Measurements from ENCODE around the gene SLC7A7. TPM values are rescaled to one million over a fixed set of nuclear protein-coding genes. Genes with fewer than 3 reads are reported as not detected.
"Not testable (repeated sequence)": the region's sequence is repeated elsewhere in the genome, so short reads cannot be mapped to it uniquely, and the experiment has no call there.

The SLC7A7 gene
- total and polyA plus RNA-seq, 2 donors: 9.3 to 12.8 TPM

DNA sequence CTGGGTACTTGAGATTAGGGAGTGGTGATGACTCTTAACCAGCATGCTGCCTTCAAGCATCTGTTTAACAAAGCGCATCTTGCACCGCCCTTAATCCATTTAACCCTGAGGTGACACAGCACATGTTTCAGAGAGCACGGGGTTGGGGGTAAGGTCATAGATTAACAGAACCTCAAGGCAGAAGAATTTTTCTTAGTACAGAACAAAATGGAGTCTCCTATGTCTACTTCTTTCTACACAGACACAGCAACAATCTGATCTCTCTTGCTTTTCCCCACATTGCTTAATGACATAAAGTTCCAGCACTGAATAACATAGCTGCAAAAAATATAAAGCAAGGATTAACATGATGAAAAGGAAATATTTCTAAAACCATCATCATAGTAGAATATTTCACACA is 89.9 kb downstream of the SLC7A7 start:
- not testable (repeated sequence) for H3K36me3 ChIP-seq (ENCODE audit: insufficient read depth); H3K4me3 ChIP-seq (ENCODE audit: low read depth, low read length); DNase-seq (ENCODE audit: extremely low spot score); H3K27ac ChIP-seq (ENCODE audit: low read depth); H3K4me1 ChIP-seq (ENCODE audit: insufficient read depth)
- WGBS: 33% methylated on average over 3 of the region's 3 CpGs

DNA sequence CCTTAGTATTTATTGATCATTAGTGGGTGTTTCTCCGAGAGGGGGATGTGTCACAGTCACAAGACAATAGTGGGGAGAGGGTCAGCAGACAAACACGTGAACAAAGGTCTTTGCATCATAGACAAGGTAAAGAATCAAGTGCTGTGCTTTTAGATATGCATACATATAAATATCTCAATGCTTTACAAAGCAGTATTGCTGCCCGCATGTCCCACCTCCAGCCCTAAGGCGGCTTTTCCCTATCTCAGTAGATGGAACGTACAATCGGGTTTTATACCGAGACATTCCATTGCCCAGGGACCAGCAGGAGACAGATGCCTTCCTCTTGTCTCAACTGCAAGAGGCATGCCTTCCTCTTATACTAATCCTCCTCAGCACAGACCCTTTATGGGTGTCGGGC is 90.4 kb downstream of the SLC7A7 start:
- not testable (repeated sequence) for DNase-seq (ENCODE audit: extremely low spot score); H3K36me3 ChIP-seq (ENCODE audit: insufficient read depth); H3K27ac ChIP-seq (ENCODE audit: low read depth); H3K4me1 ChIP-seq (ENCODE audit: insufficient read depth); H3K4me3 ChIP-seq (ENCODE audit: low read depth, low read length)
- WGBS: 56% methylated on average over 8 of the region's 8 CpGs

DNA sequence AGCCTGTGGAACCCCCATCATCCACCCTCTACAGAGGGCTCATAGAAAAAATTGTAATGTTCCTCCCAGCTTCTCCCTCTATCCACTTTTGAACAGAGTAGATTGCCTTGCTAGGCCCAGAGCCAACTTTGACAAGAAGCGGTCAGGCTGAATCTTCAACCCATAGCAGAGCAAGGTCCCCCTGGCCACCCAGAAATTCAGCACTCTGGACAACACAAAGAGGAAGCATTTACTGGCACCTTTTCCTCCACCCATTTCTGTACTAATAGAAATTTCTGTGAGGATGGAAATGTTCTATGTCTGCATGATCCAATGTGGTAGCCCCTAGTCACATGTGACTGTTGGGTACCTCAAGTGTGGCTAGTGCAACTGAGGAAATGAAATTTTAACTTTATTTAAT is 91.4 kb downstream of the SLC7A7 start:
- H3K4me3 ChIP-seq (ENCODE audit: low read depth, low read length): no peak overlapping the region
- no peaks in the 10 kb centered on the region for H3K36me3 ChIP-seq (ENCODE audit: insufficient read depth)
- DNase-seq (ENCODE audit: extremely low spot score): no peak
- H3K27ac ChIP-seq (ENCODE audit: low read depth): no peak overlapping the region
- H3K4me1 ChIP-seq (ENCODE audit: insufficient read depth): no peaks in the 10 kb centered on the region
- 70% methylated on average over 1 of the region's 1 CpG for WGBS

Small RNA genes lying within 50 kb of the gene (small RNA-seq; reads per million reads assigned to genes)
- not detected for gene RF00019
- gene RF00588: not detected

Other genes with a start within 250 kb of the SLC7A7 start
- gene DAD1, start 226.2 kb downstream of the SLC7A7 start, total RNA-seq: 214 TPM
- 222 TPM for gene DAD1, start 226.2 kb downstream of the SLC7A7 start, polyA plus RNA-seq
- 13.1 TPM for gene ABHD4, start 217.1 kb downstream of the SLC7A7 start, total RNA-seq
- 30.5 TPM for gene ABHD4, start 217.1 kb downstream of the SLC7A7 start, polyA plus RNA-seq
- not detected for gene OR6J1, start 171.1 kb downstream of the SLC7A7 start, total RNA-seq
- not detected for gene OR6J1, start 171.1 kb downstream of the SLC7A7 start, polyA plus RNA-seq
- 74.1 TPM for gene OXA1L, start 48.7 kb downstream of the SLC7A7 start, total RNA-seq
- 112 TPM for gene OXA1L, start 48.7 kb downstream of the SLC7A7 start, polyA plus RNA-seq
- gene MRPL52, start 14.5 kb upstream of the SLC7A7 start, total RNA-seq: 21.5 TPM
- gene MRPL52, start 14.5 kb upstream of the SLC7A7 start, polyA plus RNA-seq: 77.0 TPM
- 120 TPM for gene MMP14, start 21.1 kb upstream of the SLC7A7 start, total RNA-seq
- gene MMP14, start 21.1 kb upstream of the SLC7A7 start, polyA plus RNA-seq: 189 TPM
- 22.1 TPM for gene LRP10, start 56.3 kb upstream of the SLC7A7 start, total RNA-seq
- gene LRP10, start 56.3 kb upstream of the SLC7A7 start, polyA plus RNA-seq: 195 TPM
- gene REM2, start 67.8 kb upstream of the SLC7A7 start, total RNA-seq: 0.16 TPM
- gene REM2, start 67.8 kb upstream of the SLC7A7 start, polyA plus RNA-seq: 0.38 TPM
- gene RBM23, start 103.7 kb upstream of the SLC7A7 start, total RNA-seq: 101 TPM
- gene RBM23, start 103.7 kb upstream of the SLC7A7 start, polyA plus RNA-seq: 65.0 TPM
- 39.8 TPM for gene PRMT5, start 113.9 kb upstream of the SLC7A7 start, total RNA-seq
- 49.3 TPM for gene PRMT5, start 113.9 kb upstream of the SLC7A7 start, polyA plus RNA-seq
- gene HAUS4, start 141.7 kb upstream of the SLC7A7 start, total RNA-seq: 42.2 TPM
- gene HAUS4, start 141.7 kb upstream of the SLC7A7 start, polyA plus RNA-seq: 44.1 TPM
- gene AJUBA, start 167.1 kb upstream of the SLC7A7 start, total RNA-seq: 28.0 TPM
- gene AJUBA, start 167.1 kb upstream of the SLC7A7 start, polyA plus RNA-seq: 6.6 TPM
- gene C14orf93, start 194.7 kb upstream of the SLC7A7 start, total RNA-seq: 10.4 TPM
- 14.5 TPM for gene C14orf93, start 194.7 kb upstream of the SLC7A7 start, polyA plus RNA-seq
- gene PSMB5, start 219.5 kb upstream of the SLC7A7 start, total RNA-seq: 70.3 TPM
- gene PSMB5, start 219.5 kb upstream of the SLC7A7 start, polyA plus RNA-seq: 135 TPM
- not detected for gene PSMB11, start 226.8 kb upstream of the SLC7A7 start, total RNA-seq
- gene PSMB11, start 226.8 kb upstream of the SLC7A7 start, polyA plus RNA-seq: not detected
- gene CDH24, start 242.1 kb upstream of the SLC7A7 start, total RNA-seq: 6.4 TPM
- 4.4 TPM for gene CDH24, start 242.1 kb upstream of the SLC7A7 start, polyA plus RNA-seq

Data from urinary bladder (tissue), 4 donors.